Measurements from ENCODE around the gene NHERF1.

NHERF1 gene

DNA sequence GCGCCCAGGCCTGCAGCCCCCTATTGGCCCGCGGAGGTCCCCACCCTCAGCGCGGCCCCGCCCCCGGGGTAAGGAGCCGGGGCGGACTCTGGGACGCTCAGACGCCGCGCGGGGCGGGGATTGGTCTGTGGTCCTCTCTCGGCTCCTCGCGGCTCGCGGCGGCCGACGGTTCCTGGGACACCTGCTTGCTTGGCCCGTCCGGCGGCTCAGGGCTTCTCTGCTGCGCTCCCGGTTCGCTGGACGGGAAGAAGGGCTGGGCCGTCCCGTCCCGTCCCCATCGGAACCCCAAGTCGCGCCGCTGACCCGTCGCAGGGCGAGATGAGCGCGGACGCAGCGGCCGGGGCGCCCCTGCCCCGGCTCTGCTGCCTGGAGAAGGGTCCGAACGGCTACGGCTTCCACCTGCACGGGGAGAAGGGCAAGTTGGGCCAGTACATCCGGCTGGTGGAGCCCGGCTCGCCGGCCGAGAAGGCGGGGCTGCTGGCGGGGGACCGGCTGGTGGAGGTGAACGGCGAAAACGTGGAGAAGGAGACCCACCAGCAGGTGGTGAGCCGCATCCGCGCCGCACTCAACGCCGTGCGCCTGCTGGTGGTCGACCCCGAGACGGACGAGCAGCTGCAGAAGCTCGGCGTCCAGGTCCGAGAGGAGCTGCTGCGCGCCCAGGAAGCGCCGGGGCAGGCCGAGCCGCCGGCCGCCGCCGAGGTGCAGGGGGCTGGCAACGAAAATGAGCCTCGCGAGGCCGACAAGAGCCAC lies at the start of gene NHERF1:
Gene NHERF1 (plus strand): TSS at position 100 of the 750 bp plus-strand sequence. CDS start 219 bp downstream, at position 319.
- Histone ChIP-seq H3K27me3 (ENCODE audit: insufficient read depth, insufficient read length) (no peaks in the 10 kb centered on the region), H3K9me3 (ENCODE audit: insufficient read depth, low read length) (no peaks in the 10 kb centered on the region), H3K4me1 (ENCODE audit: insufficient read depth, insufficient read length) (peaks cover 51% of the 10 kb centered on the region), H3K36me3 (ENCODE audit: insufficient read depth, insufficient read length, low read length) (peaks cover 8% of the 10 kb centered on the region), H3K9ac (ENCODE audit: insufficient read length, low read depth) (peak within 1 kb of the TSS; percentile 96), H3K4me3 (ENCODE audit: insufficient read length, low read depth) (peak within 1 kb of the TSS; percentile 96)
- TF ChIP-seq SUZ12 (IDR thresholded peaks at IDR 0.05; ENCODE audit: extremely low read depth, insufficient read depth, insufficient read length), result no peak
- no peak for TF ChIP-seq YY1 (IDR thresholded peaks at IDR 0.05; ENCODE audit: insufficient read depth, insufficient read length)
- no peak for TF ChIP-seq ZNF274 (IDR thresholded peaks at IDR 0.05; ENCODE audit: low read depth, low read length)
- peak; percentile 74 for DNase-seq (ENCODE audit: low read depth, low spot score)

DNA sequence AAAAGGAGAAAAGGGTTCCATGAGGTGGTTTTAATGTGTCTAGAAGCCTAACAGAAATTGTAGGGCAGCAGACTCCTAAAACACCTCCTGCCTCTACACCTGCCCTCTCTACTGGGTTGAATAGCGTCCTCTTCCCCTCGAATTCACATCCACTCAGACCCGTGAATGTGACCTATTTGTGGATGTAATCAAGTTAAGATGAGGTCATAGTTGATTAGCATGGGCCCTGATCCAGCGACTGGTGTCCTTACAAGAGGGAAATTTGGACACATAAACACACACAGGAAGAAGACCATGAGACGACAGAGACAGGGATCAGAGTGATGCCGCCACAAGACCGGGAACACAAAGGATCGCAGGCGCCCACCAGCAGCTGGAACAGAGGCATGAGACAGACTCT lies 49.2 kb upstream of the NHERF1 start:
- no peaks in the 10 kb centered on the region for H3K4me1 ChIP-seq (ENCODE audit: insufficient read depth, insufficient read length)
- no peaks in the 10 kb centered on the region for H3K36me3 ChIP-seq (ENCODE audit: insufficient read depth, insufficient read length, low read length)
- H3K9ac ChIP-seq (ENCODE audit: insufficient read length, low read depth), result no peak overlapping the region
- H3K9me3 ChIP-seq (ENCODE audit: insufficient read depth, low read length), result peaks cover 9% of the 10 kb centered on the region; the same call in 1 of the 2 replicates
- no peak for TF ChIP-seq SUZ12 (IDR thresholded peaks at IDR 0.05; ENCODE audit: extremely low read depth, insufficient read depth, insufficient read length)
- no peak for DNase-seq (ENCODE audit: low read depth, low spot score)
- H3K4me3 ChIP-seq (ENCODE audit: insufficient read length, low read depth), result no peak overlapping the region
- peaks cover 21% of the 10 kb centered on the region for H3K27me3 ChIP-seq (ENCODE audit: insufficient read depth, insufficient read length)

DNA sequence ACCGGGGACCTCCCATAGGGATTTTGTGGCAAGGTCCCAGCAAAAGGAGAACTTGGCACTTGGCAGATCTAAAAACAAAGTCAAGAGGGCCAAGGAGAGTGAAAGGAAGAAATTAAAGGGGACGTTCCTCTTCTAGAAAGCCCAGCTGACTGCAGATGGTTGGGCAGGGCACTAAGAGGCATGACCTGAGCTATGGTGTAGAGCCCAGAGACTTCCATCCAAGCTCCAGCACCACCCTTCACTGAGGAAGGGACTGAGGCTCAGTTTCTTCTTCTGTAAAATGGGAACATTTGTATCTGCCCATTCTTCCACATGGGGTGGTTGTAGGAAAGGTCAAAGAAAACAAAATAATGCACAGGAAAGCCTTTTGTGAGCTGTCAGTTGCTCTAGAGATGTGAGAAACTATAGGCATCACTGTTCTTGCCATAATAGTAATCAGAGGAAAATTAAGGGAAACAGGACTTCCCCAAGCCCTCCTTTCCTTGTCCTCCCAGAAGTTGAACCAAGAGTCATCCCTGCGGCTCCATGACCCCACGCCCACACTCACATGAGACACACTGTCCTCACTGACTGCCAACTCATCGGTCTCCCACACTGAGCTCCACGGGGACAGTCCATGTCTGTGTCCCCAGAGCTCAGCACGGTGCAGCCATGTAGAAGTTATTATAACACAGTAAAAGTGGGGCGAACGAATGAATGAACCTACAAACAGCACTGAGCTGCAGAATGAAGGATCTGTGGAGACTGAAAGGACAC lies 46.1 kb upstream of the NHERF1 start:
- TF ChIP-seq SUZ12 (IDR thresholded peaks at IDR 0.05; ENCODE audit: extremely low read depth, insufficient read depth, insufficient read length), result no peak
- TF ChIP-seq ZNF274 (IDR thresholded peaks at IDR 0.05; ENCODE audit: low read depth, low read length), result no peak
- no peak for TF ChIP-seq YY1 (IDR thresholded peaks at IDR 0.05; ENCODE audit: insufficient read depth, insufficient read length)

DNA sequence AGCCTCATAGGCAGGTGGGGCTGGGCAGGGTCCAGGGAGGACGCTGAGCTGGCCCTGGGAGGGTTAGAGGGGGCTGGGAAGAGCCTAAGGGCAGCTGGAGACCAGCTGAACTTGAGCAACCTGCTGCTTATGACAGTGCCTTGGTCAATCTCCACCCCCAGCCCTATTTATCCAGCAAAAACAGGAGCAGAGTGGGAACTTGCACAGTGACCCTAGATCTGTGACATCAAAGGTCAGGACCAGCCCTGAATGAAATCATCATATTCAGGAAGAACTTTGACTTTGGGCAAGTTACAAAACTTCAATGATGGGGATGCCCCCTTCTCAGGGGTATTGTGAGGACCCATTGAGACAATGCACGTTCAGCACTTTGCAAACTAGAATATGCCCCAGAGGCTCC lies 45.1 kb upstream of the NHERF1 start:
- DNase-seq (ENCODE audit: low read depth, low spot score), result no peak
- Histone ChIP-seq H3K9ac (ENCODE audit: insufficient read length, low read depth) (no peak overlapping the region), H3K4me1 (ENCODE audit: insufficient read depth, insufficient read length) (no peaks in the 10 kb centered on the region), H3K36me3 (ENCODE audit: insufficient read depth, insufficient read length, low read length) (no peaks in the 10 kb centered on the region), H3K4me3 (ENCODE audit: insufficient read length, low read depth) (no peak overlapping the region), H3K9me3 (ENCODE audit: insufficient read depth, low read length) (no peaks in the 10 kb centered on the region; the same call in 1 of the 2 replicates), H3K27me3 (ENCODE audit: insufficient read depth, insufficient read length) (peaks cover 4% of the 10 kb centered on the region)
- no peak for TF ChIP-seq SUZ12 (IDR thresholded peaks at IDR 0.05; ENCODE audit: extremely low read depth, insufficient read depth, insufficient read length)
- TF ChIP-seq YY1 (IDR thresholded peaks at IDR 0.05; ENCODE audit: insufficient read depth, insufficient read length), result no peak
- TF ChIP-seq ZNF274 (IDR thresholded peaks at IDR 0.05; ENCODE audit: low read depth, low read length), result no peak

More for the DNA sequence above, 46.1 kb upstream of the NHERF1 start:
- no peak overlapping the region for H3K9ac ChIP-seq (ENCODE audit: insufficient read length, low read depth)
- no peaks in the 10 kb centered on the region for H3K36me3 ChIP-seq (ENCODE audit: insufficient read depth, insufficient read length, low read length)
- DNase-seq (ENCODE audit: low read depth, low spot score), result no peak
- no peak overlapping the region for H3K4me3 ChIP-seq (ENCODE audit: insufficient read length, low read depth)
- no peaks in the 10 kb centered on the region; the same call in 1 of the 2 replicates for H3K9me3 ChIP-seq (ENCODE audit: insufficient read depth, low read length)
- H3K27me3 ChIP-seq (ENCODE audit: insufficient read depth, insufficient read length), result peaks cover 8% of the 10 kb centered on the region
- no peaks in the 10 kb centered on the region for H3K4me1 ChIP-seq (ENCODE audit: insufficient read depth, insufficient read length)

- H3K27me3 ChIP-seq (ENCODE audit: insufficient read depth, insufficient read length), result peaks cover 4% of the 10 kb centered on the region
- H3K9ac ChIP-seq (ENCODE audit: insufficient read length, low read depth), result no peak overlapping the region
- no peak for TF ChIP-seq YY1 (IDR thresholded peaks at IDR 0.05; ENCODE audit: insufficient read depth, insufficient read length)
- no peak for TF ChIP-seq ZNF274 (IDR thresholded peaks at IDR 0.05; ENCODE audit: low read depth, low read length)
- TF ChIP-seq SUZ12 (IDR thresholded peaks at IDR 0.05; ENCODE audit: extremely low read depth, insufficient read depth, insufficient read length), result no peak
- H3K36me3 ChIP-seq (ENCODE audit: insufficient read depth, insufficient read length, low read length), result no peaks in the 10 kb centered on the region
- H3K4me1 ChIP-seq (ENCODE audit: insufficient read depth, insufficient read length), result no peaks in the 10 kb centered on the region
- no peak for DNase-seq (ENCODE audit: low read depth, low spot score)
- no peak overlapping the region for H3K4me3 ChIP-seq (ENCODE audit: insufficient read length, low read depth)
- H3K9me3 ChIP-seq (ENCODE audit: insufficient read depth, low read length), result no peaks in the 10 kb centered on the region; the same call in 1 of the 2 replicates
Observed at GRCh38 chr17:74704544-74704943, 43.9 kb upstream of the NHERF1 start.

DNA sequence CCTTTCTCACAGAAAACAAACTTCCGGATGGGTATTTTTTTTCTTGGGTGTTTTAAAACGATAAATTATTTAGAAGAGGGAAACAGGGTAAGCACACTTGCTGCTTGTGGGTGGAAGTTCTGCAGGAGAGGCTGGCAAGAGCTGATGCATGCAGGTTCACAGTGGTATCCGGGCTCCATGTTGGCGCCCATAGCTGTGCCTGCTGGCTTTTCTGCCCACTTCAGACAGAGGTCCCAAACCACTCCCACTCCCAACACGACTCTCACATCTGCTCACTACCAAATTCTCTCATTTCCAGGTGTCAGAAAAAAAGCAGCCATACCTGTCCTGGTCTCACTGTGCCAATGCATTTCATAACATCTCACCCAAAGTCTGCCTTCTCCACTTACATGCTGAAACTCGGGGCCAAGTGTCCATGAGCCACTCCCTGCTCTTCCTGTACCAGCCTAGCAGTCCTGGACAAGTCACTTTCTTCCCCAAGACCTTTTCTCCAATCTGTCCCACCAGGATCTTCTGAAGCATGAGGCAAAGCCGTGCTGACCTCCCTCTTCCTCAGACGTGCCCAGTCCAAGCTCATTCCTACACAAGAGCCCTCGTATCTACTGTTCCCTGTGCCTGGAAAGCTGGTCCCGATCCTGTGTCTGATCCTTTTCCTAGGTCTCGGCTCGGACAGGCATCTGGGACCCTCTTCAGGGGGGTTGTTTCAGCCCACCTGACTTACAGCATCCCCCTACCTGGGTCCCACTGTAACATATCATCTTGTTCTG lies 37.2 kb upstream of the NHERF1 start:
- no peaks in the 10 kb centered on the region for H3K36me3 ChIP-seq (ENCODE audit: insufficient read depth, insufficient read length, low read length)
- H3K4me3 ChIP-seq (ENCODE audit: insufficient read length, low read depth), result no peak overlapping the region
- no peaks in the 10 kb centered on the region for H3K4me1 ChIP-seq (ENCODE audit: insufficient read depth, insufficient read length)
- no peak for DNase-seq (ENCODE audit: low read depth, low spot score)
- TF ChIP-seq YY1 (IDR thresholded peaks at IDR 0.05; ENCODE audit: insufficient read depth, insufficient read length) (no peak), ZNF274 (IDR thresholded peaks at IDR 0.05; ENCODE audit: low read depth, low read length) (no peak), SUZ12 (IDR thresholded peaks at IDR 0.05; ENCODE audit: extremely low read depth, insufficient read depth, insufficient read length) (no peak)
- H3K27me3 ChIP-seq (ENCODE audit: insufficient read depth, insufficient read length), result peaks cover 10% of the 10 kb centered on the region
- H3K9ac ChIP-seq (ENCODE audit: insufficient read length, low read depth), result no peak overlapping the region
- no peaks in the 10 kb centered on the region for H3K9me3 ChIP-seq (ENCODE audit: insufficient read depth, low read length)
